Measurements from ENCODE around the gene TMEM8B. TPM values are rescaled to one million over a fixed set of nuclear protein-coding genes. Genes with fewer than 3 reads are reported as not detected.

TMEM8B gene
- total RNA-seq, 1 experiment from 2014 or later = 2.9 TPM

DNA sequence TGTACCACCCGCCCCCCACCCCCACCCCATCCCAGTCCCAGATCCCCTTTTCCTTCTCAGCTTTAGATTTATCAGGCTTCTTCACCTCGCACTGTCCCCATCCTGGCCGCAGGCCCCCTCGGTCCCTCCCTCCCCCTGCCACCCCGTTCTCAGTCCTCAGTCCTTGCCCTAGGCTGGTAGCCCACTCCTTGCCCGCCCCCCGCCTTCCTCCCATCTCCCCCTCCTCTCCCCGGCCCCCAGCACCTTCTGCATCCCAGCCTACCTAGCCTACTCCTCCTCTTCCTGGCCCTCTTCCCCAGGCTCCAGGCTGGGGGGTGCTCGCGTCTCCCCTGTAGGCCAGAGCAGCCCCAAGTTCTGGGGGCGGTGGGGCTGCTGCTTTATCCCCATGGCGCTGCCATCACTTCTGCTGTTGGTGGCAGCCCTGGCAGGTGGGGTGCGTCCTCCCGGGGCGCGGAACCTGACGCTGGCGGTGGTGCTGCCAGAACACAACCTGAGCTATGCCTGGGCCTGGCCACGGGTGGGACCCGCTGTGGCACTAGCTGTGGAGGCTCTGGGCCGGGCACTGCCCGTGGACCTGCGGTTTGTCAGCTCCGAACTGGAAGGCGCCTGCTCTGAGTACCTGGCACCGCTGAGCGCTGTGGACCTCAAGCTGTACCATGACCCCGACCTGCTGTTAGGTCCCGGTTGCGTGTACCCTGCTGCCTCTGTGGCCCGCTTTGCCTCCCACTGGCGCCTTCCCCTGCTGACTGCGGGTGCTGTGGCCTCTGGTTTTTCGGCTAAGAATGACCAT, 36.8 kb upstream of the TMEM8B start:
- no peaks in the 10 kb centered on the region for H3K9me2 ChIP-seq (replicated peaks; ENCODE audit: insufficient read depth, low read length)
- no peaks in the 10 kb centered on the region; the same call in 1 of the 2 replicates for H3K36me3 ChIP-seq (ENCODE audit: insufficient read depth, low read length)
- H3K4me2 ChIP-seq (ENCODE audit: low read depth, low read length, poor library complexity, severe bottlenecking) = no peak overlapping the region
- no peak overlapping the region for H3K9ac ChIP-seq (ENCODE audit: low read length)
- no peak overlapping the region for H3K4me3 ChIP-seq (ENCODE audit: low read length)
- no peaks in the 10 kb centered on the region for H3K27me3 ChIP-seq (ENCODE audit: low read length)
- no peaks in the 10 kb centered on the region for H3K9me3 ChIP-seq (ENCODE audit: low read length)
- no peaks in the 10 kb centered on the region for H3K79me2 ChIP-seq (ENCODE audit: low read length)
- H2AFZ ChIP-seq (ENCODE audit: low read length) = no peak overlapping the region
- no peaks in the 10 kb centered on the region for H4K20me1 ChIP-seq (ENCODE audit: insufficient read depth, low read depth, low read length)
- peaks cover 16% of the 10 kb centered on the region for H3K4me1 ChIP-seq (ENCODE audit: low read length)
- no peak for DNase-seq
- H3K27ac ChIP-seq (ENCODE audit: low read length) = no peak overlapping the region

GRCh38 chr9:35792826-35793225, 36.2 kb upstream of the TMEM8B start:
- Histone ChIP-seq H2AFZ (ENCODE audit: low read length) (no peak overlapping the region), H3K79me2 (ENCODE audit: low read length) (no peaks in the 10 kb centered on the region), H3K27me3 (ENCODE audit: low read length) (no peaks in the 10 kb centered on the region), H3K9ac (ENCODE audit: low read length) (no peak overlapping the region), H3K4me3 (ENCODE audit: low read length) (no peak overlapping the region), H3K9me2 (replicated peaks; ENCODE audit: insufficient read depth, low read length) (no peaks in the 10 kb centered on the region), H3K9me3 (ENCODE audit: low read length) (no peaks in the 10 kb centered on the region), H3K27ac (ENCODE audit: low read length) (no peak overlapping the region), H3K4me2 (ENCODE audit: low read depth, low read length, poor library complexity, severe bottlenecking) (no peak overlapping the region), H3K4me1 (ENCODE audit: low read length) (peaks cover 16% of the 10 kb centered on the region), H4K20me1 (ENCODE audit: insufficient read depth, low read depth, low read length) (no peaks in the 10 kb centered on the region), H3K36me3 (ENCODE audit: insufficient read depth, low read length) (no peaks in the 10 kb centered on the region; the same call in 1 of the 2 replicates)
- DNase-seq = no peak

DNA sequence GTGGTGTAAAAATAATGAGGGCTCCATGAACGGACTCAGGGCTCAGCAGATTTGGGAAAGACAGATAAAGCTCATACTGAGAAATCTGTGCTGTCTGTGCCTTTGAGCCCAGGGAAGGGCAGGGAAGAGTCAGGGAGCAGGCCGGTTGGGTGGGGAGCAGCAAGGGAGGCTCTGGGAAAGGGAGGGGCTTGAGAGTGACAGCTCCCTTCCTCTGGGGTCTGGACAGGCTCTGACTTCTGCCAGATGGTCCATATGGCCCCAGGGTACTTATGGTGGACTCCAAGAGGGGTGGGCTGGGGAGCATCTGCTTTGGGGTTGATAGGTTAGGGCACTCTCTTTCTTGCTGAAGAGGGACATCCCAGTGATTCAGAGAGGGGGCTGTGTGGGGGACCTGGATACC, 35.6 kb upstream of the TMEM8B start:
- no peaks in the 10 kb centered on the region for H4K20me1 ChIP-seq (ENCODE audit: insufficient read depth, low read depth, low read length)
- H3K4me2 ChIP-seq (ENCODE audit: low read depth, low read length, poor library complexity, severe bottlenecking) = no peak overlapping the region
- H3K4me1 ChIP-seq (ENCODE audit: low read length) = peaks cover 16% of the 10 kb centered on the region

DNA sequence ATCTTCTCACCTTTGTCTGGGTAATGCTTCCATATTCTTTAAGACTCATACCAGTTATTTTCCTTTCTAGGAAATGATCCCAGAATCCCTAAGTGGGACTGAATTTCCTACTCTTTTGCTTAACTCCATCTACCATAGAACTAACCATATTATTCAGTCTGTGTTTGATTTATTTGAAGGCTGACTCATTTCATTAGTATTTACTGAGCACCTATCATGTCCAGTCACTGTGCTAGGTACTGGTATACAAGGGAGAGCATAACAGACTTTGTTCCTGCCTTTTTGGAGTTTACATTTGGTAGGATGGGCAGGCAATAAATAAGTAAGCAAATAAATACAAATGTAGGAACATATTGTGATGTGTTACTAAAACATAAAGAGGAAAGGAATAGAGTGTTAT, 33.3 kb upstream of the TMEM8B start:
- Histone ChIP-seq H3K9me3 (ENCODE audit: low read length) (no peaks in the 10 kb centered on the region), H3K9ac (ENCODE audit: low read length) (no peak overlapping the region), H3K27me3 (ENCODE audit: low read length) (no peaks in the 10 kb centered on the region), H3K79me2 (ENCODE audit: low read length) (no peaks in the 10 kb centered on the region), H3K4me2 (ENCODE audit: low read depth, low read length, poor library complexity, severe bottlenecking) (no peak overlapping the region), H4K20me1 (ENCODE audit: insufficient read depth, low read depth, low read length) (no peaks in the 10 kb centered on the region), H3K36me3 (ENCODE audit: insufficient read depth, low read length) (no peaks in the 10 kb centered on the region; the same call in 1 of the 2 replicates), H3K4me1 (ENCODE audit: low read length) (no peaks in the 10 kb centered on the region), H3K4me3 (ENCODE audit: low read length) (no peak overlapping the region), H2AFZ (ENCODE audit: low read length) (no peak overlapping the region), H3K27ac (ENCODE audit: low read length) (no peak overlapping the region), H3K9me2 (replicated peaks; ENCODE audit: insufficient read depth, low read length) (no peaks in the 10 kb centered on the region)
- DNase-seq = no peak

More for the DNA sequence above, 35.6 kb upstream of the TMEM8B start:
- H3K9me3 ChIP-seq (ENCODE audit: low read length) = no peaks in the 10 kb centered on the region
- no peaks in the 10 kb centered on the region for H3K27me3 ChIP-seq (ENCODE audit: low read length)
- H3K9ac ChIP-seq (ENCODE audit: low read length) = no peak overlapping the region
- H3K79me2 ChIP-seq (ENCODE audit: low read length) = no peaks in the 10 kb centered on the region
- H3K27ac ChIP-seq (ENCODE audit: low read length) = no peak overlapping the region
- H3K9me2 ChIP-seq (replicated peaks; ENCODE audit: insufficient read depth, low read length) = no peaks in the 10 kb centered on the region
- H3K36me3 ChIP-seq (ENCODE audit: insufficient read depth, low read length) = no peaks in the 10 kb centered on the region; the same call in 1 of the 2 replicates
- H3K4me3 ChIP-seq (ENCODE audit: low read length) = no peak overlapping the region
- DNase-seq = no peak
- no peak overlapping the region for H2AFZ ChIP-seq (ENCODE audit: low read length)

GRCh38 chr9:35797311-35798109, 31.5 kb upstream of the TMEM8B start:
- no peaks in the 10 kb centered on the region for H3K79me2 ChIP-seq (ENCODE audit: low read length)
- no peaks in the 10 kb centered on the region for H3K9me2 ChIP-seq (replicated peaks; ENCODE audit: insufficient read depth, low read length)
- peaks cover 6% of the 10 kb centered on the region; the same call in 1 of the 2 replicates for H3K36me3 ChIP-seq (ENCODE audit: insufficient read depth, low read length)
- H3K9me3 ChIP-seq (ENCODE audit: low read length) = no peaks in the 10 kb centered on the region
- no peak overlapping the region for H3K4me2 ChIP-seq (ENCODE audit: low read depth, low read length, poor library complexity, severe bottlenecking)
- no peak overlapping the region for H3K27ac ChIP-seq (ENCODE audit: low read length)
- H3K4me3 ChIP-seq (ENCODE audit: low read length) = no peak overlapping the region
- no peak overlapping the region for H3K9ac ChIP-seq (ENCODE audit: low read length)
- no peaks in the 10 kb centered on the region for H3K4me1 ChIP-seq (ENCODE audit: low read length)
- no peak overlapping the region for H2AFZ ChIP-seq (ENCODE audit: low read length)
- DNase-seq = no peak
- no peaks in the 10 kb centered on the region for H3K27me3 ChIP-seq (ENCODE audit: low read length)
- H4K20me1 ChIP-seq (ENCODE audit: insufficient read depth, low read depth, low read length) = no peaks in the 10 kb centered on the region

DNA sequence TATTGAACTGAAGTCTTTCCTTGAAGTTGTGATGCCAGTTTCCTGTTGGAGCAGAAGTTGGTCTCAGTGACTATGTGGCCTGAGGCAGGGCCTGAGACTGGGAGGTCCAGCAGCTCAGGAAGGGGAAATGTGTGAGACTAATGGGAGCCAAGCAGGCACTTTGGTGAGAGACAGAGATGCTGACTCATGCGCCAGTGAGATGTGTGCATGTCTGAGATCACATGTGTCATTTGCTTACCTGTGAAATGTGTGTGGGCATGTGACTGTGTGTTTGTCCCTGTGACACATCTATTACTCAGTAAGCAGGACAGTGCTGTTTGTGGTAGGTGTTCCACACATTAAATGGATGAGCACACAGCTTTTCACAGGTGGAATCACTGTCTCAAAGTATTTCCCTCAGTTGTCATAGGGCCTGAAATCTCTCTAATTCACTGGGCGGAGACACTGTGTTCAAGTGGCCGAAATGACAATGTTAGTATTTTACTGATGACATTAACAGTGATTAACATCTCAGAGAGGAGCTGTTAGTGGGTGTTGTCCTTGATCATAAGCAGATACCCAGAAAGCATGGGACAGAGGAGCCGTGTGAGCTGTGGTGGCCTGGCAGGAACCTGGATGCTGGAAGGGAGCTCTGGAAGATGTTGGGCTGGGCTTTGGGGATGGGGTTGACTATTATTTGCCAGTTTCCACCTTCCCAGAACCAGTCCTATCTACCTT, 30.2 kb upstream of the TMEM8B start:
- Histone ChIP-seq H3K4me1 (ENCODE audit: low read length) (no peaks in the 10 kb centered on the region), H2AFZ (ENCODE audit: low read length) (no peak overlapping the region), H3K9me3 (ENCODE audit: low read length) (no peaks in the 10 kb centered on the region), H3K36me3 (ENCODE audit: insufficient read depth, low read length) (peaks cover 11% of the 10 kb centered on the region; the same call in 1 of the 2 replicates), H3K27ac (ENCODE audit: low read length) (no peak overlapping the region), H3K79me2 (ENCODE audit: low read length) (no peaks in the 10 kb centered on the region), H4K20me1 (ENCODE audit: insufficient read depth, low read depth, low read length) (no peaks in the 10 kb centered on the region), H3K4me2 (ENCODE audit: low read depth, low read length, poor library complexity, severe bottlenecking) (no peak overlapping the region), H3K9ac (ENCODE audit: low read length) (no peak overlapping the region), H3K27me3 (ENCODE audit: low read length) (no peaks in the 10 kb centered on the region), H3K9me2 (replicated peaks; ENCODE audit: insufficient read depth, low read length) (no peaks in the 10 kb centered on the region), H3K4me3 (ENCODE audit: low read length) (no peak overlapping the region)
- no peak for DNase-seq

DNA sequence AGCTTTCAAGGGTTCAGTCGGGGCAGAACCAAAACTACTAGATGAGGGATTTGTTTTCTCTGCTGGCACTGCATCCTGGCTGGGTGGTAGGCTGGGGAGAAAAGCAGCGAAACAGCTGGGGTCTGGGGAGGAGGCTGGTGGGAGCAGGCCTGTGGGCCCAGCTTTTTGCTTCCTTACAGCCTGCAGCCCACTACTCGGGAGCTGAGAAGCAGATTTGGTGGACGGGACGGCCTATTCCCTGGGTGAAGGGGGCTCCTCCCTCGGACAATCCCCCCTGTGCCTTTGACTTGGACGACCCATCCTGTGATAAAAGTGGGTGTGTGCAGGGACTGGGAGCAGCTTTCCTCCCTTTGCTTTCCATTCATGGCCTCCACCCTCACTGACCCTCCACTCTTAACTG, 28.5 kb upstream of the TMEM8B start:
- Histone ChIP-seq H2AFZ (ENCODE audit: low read length) (no peak overlapping the region), H3K27ac (ENCODE audit: low read length) (no peak overlapping the region), H3K4me3 (ENCODE audit: low read length) (no peak overlapping the region), H3K79me2 (ENCODE audit: low read length) (no peaks in the 10 kb centered on the region), H3K4me2 (ENCODE audit: low read depth, low read length, poor library complexity, severe bottlenecking) (no peak overlapping the region), H3K9me2 (replicated peaks; ENCODE audit: insufficient read depth, low read length) (no peaks in the 10 kb centered on the region), H3K9me3 (ENCODE audit: low read length) (no peaks in the 10 kb centered on the region), H3K9ac (ENCODE audit: low read length) (no peak overlapping the region), H3K36me3 (ENCODE audit: insufficient read depth, low read length) (peaks cover 11% of the 10 kb centered on the region; the same call in 1 of the 2 replicates), H3K4me1 (ENCODE audit: low read length) (no peaks in the 10 kb centered on the region), H4K20me1 (ENCODE audit: insufficient read depth, low read depth, low read length) (no peaks in the 10 kb centered on the region), H3K27me3 (ENCODE audit: low read length) (no peaks in the 10 kb centered on the region)
- no peak for DNase-seq

All from Karpas-422 (cell line).